Central memory CD4-positive, alpha-beta T cell (primary cell): ENCODE data around the gene NBEAL1.
"Not testable (repeated sequence)": the region's sequence is repeated elsewhere in the genome, so short reads cannot be mapped to it uniquely, and the experiment has no call there.

Source experiments
- DNase-seq: peaks from one replicate; pipeline ENCODE4 v3.0.0; 2022

Gene NBEAL1

DNA sequence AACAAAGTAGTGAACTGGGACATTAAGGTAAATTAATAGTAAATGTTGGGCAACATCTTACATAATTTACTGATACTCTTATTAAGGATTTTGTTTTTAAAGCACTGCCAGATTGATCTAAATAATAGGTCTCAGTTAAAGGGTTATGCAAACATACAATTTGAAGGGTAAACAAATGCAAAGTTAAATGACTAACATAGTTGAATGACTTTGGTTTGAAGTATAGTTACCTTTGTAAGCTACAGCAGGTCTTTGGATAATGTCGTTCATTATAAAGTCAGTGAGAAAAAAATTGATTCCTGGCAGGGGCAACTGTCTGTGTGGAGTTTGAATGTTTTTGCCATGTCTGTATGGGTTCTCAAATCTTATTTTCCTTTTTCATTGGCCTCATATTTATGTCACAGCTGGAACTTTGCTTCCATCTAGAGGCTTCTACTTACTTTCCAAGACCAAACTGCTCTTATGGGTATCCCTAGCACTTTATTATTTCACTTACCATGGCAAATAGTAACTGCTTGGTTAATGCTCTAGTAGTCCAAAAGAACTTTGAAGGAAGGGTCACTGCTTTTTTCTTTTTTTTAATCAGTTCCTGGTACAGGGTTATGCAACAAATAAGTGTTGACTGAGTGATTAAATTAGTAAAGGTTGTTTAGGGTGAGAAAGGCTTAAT lies 107.8 kb downstream of the NBEAL1 start:
- no peak for DNase-seq

DNA sequence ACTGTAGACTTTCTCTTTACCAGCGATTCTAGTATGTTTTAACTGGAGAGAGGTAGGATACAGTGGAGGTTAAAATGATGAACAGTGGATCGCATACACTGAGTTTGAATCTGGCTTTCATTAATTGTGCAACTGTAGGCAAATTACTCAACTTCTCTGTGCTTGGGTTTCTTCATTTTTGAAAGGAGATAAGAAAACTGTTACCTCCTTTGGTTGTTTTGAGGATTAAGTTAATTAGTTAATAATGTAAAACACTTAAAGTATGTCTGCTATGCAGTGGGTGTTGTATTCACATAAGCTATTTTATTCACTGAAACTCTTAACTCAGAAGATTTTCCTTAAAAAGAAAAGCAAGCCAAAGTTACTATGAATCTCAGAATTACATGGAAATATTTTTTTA lies 112.3 kb downstream of the NBEAL1 start:
- no peak for DNase-seq

- DNase-seq = no peak
These were observed 120.4 kb downstream of the NBEAL1 start for GRCh38 chr2:203135105-203135504.

DNA sequence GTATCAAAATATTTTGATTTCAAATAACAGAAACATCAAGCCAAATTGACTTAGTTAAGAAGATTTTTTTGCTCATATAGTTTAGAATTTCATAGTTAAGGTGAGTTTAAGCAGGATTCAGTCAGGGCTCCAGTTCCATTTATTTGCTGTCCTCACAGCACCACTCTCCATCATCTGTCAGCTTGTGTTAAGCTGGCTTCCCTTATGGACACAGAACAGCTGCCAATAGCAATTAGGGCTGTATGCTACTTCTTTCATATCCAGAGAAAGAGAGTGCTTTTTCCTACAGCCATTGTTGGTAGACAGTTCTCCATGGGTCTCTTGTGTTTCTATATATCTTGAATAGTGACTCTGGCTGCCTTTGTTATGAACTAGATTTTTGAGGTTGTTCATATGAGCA lies 128.7 kb downstream of the NBEAL1 start:
- DNase-seq = no peak

GRCh38 chr2:203149194-203149593 lies 134.5 kb downstream of the NBEAL1 start:
- DNase-seq = no peak

DNA sequence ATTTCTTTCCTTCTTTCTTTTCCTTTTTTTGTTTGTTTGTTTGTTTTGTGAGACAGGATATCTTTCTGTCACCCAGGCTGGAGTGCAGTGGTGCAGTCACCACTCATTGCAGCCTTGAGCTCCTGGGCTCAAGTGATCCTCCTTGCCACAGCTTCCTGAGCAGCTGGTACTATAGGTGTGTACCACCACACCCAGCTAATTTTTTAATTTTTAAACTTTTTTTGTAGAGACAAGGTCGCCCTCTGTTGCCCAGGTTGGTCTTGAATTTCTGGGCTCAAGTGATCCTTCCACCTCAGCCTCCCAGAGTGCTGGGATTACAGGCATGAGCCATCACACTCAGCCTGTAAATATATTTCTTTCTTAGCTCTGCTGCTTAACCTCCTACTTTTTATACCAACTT lies 140.7 kb downstream of the NBEAL1 start:
- peak; percentile 2 for DNase-seq

DNA sequence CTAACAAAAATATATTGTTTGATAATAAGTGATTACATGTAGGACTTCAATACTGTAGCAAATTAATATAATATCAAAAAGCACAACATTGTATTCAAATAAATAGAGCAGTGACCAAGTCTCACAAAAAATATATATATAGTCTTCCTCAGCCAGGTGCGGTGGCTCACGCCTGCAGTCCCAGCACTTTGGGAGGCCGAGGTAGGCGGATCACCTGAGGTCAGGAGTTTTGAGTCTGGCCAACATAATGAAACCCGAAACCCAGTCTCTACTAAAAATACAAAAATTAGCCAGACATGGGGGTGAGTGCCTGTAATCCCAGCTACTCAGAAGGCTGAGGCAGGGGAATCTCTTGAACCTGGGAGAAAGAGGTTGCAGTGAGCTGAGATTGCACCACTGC lies 148.0 kb downstream of the NBEAL1 start:
- DNase-seq = not testable (repeated sequence)

- no peak for DNase-seq
These were observed 149.7 kb downstream of the NBEAL1 start for GRCh38 chr2:203164311-203164935.

- no peak for DNase-seq
These were observed 153.1 kb downstream of the NBEAL1 start for GRCh38 chr2:203167751-203168150.

GRCh38 chr2:203170502-203170901 lies 155.8 kb downstream of the NBEAL1 start:
- DNase-seq = no peak

DNA sequence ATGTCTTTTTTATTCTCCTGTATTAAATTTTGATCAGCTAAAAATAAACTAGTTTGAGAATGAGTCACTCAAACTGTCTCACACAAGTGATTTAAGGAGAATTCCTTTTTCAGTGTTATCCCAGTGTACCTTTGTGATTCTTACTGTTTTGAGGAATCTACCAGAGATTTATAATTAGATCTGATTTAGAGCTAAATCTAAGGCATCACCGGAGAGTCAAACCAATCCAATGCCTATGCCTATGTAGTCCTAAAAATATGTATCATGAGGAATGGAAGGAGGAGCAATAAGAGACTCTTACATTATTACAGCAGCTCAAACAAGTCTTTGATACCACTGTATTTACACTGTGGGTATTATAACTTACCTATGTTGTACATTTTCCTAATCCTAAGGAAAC lies 160.7 kb downstream of the NBEAL1 start:
- no peak for DNase-seq

- no peak for DNase-seq
These were observed 162.7 kb downstream of the NBEAL1 start for GRCh38 chr2:203177361-203177760.

DNA sequence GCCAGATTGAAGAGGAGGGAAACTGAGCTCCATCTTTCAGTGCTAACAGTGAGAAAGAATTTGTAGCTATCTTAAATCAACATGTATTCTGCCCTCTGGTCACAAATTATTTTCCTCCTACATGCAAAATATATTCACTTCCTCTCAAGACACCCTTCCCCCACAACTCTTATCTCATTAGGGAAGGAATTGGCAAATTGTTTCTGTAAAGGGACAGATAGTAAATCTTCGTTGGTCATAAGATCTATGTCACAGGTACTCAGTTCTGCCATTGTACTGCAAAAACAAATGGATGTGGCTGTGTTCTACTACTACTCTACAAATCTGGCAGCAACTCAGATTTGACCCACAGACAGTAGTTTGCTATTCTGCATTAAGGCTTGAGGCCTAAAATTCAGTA lies 171.2 kb downstream of the NBEAL1 start:
- no peak for DNase-seq

- DNase-seq = not testable (repeated sequence)
These were observed 175.9 kb downstream of the NBEAL1 start for GRCh38 chr2:203190547-203190946.

- not testable (repeated sequence) for DNase-seq
These were observed 176.4 kb downstream of the NBEAL1 start for GRCh38 chr2:203191026-203191425.

- DNase-seq = no peak
These were observed 177.3 kb downstream of the NBEAL1 start for GRCh38 chr2:203191961-203192360.

DNA sequence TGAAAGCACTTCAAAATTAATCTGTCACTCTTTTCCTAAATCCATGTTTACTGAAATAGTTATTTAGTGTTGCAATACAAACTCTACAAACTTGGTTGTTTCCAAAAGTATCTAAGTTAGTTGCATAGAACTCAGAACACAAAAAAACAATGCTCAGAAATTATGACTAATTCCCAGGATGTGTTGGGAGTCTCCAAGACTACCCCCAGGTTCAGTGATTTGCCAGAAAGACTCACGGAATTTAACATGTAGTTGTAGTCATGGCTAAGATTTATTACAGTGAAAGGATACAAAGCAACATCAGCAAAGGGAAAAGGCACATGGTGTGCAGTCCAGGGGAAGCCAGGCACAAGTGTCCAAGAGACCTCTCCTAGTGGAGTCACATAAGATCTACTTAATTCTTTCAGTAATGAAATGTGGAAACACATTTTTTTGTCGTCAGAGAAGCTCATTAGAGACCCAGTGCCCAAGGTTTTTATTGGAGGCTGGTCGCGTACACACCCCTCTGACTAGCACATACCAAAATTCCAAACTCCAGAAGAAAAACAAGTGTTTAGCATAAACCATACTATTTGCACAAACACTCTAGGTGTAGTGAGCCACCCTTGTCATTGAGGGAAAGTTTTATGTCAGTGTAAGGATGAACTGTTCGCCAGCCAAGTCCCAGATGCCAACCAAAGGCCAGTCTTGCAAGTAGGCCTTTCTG lies 180.8 kb downstream of the NBEAL1 start:
- DNase-seq = no peak

- DNase-seq = no peak
These were observed 186.2 kb downstream of the NBEAL1 start for GRCh38 chr2:203200866-203201265.

- DNase-seq = no peak
These were observed 186.8 kb downstream of the NBEAL1 start for GRCh38 chr2:203201426-203201825.

GRCh38 chr2:203209538-203209937 lies 194.9 kb downstream of the NBEAL1 start:
- no peak for DNase-seq

GRCh38 chr2:203225423-203226039 lies 210.9 kb downstream of the NBEAL1 start:
- DNase-seq = peak; percentile 23

GRCh38 chr2:203229674-203230073 lies 215.0 kb downstream of the NBEAL1 start:
- not testable (repeated sequence) for DNase-seq
